ENCODE measurements around the gene PARP2. TPM values are rescaled to one million over a fixed set of nuclear protein-coding genes. Genes with fewer than 3 reads are reported as not detected.

Gene PARP2
- total and polyA plus RNA-seq, 11 donors: 6.8 to 21.1 (median 16.2) TPM

DNA sequence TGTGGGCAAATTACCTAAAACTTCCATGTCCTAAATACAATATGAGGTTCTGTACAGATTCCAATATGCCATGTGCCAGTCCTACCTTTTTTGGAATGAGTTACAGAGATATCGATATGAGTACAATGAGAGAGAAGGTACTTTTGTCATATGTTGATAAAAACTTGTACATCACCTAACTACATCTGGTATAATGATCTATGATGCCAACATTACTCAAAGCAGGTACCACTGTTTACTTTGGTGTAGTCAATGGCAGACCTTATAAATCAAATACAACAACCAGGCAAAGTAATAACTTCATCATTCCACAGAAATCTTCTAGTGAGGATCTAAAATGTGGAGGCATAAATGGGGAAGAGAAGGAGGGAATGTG lies 57.1 kb downstream of the PARP2 start:
- no peak overlapping the region for H3K4me3 ChIP-seq
- no peak overlapping the region for H3K27ac ChIP-seq
- TF ChIP-seq, protein P1, sequence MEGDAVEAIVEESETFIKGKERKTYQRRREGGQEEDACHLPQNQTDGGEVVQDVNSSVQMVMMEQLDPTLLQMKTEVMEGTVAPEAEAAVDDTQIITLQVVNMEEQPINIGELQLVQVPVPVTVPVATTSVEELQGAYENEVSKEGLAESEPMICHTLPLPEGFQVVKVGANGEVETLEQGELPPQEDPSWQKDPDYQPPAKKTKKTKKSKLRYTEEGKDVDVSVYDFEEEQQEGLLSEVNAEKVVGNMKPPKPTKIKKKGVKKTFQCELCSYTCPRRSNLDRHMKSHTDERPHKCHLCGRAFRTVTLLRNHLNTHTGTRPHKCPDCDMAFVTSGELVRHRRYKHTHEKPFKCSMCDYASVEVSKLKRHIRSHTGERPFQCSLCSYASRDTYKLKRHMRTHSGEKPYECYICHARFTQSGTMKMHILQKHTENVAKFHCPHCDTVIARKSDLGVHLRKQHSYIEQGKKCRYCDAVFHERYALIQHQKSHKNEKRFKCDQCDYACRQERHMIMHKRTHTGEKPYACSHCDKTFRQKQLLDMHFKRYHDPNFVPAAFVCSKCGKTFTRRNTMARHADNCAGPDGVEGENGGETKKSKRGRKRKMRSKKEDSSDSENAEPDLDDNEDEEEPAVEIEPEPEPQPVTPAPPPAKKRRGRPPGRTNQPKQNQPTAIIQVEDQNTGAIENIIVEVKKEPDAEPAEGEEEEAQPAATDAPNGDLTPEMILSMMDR (IDR thresholded peaks at IDR 0.05): no peak
- TF ChIP-seq POLR2A (IDR thresholded peaks at IDR 0.05): no peak
- no peaks in the 10 kb centered on the region for H3K27me3 ChIP-seq
- no peak for ATAC-seq
- DNase-seq: no peak
- intact Hi-C loops (cut with DNase I): no loop called here
- 92 to 100% (median 97%) methylated on average over 1 of the region's 1 CpG for WGBS, 4 donors
- H3K36me3 ChIP-seq: peaks cover 0 to 100% (median 97%) of the 10 kb centered on the region in 9 donors
- H3K4me1 ChIP-seq: no peaks in the 10 kb centered on the region
- no peaks in the 10 kb centered on the region for H3K9me3 ChIP-seq

DNA sequence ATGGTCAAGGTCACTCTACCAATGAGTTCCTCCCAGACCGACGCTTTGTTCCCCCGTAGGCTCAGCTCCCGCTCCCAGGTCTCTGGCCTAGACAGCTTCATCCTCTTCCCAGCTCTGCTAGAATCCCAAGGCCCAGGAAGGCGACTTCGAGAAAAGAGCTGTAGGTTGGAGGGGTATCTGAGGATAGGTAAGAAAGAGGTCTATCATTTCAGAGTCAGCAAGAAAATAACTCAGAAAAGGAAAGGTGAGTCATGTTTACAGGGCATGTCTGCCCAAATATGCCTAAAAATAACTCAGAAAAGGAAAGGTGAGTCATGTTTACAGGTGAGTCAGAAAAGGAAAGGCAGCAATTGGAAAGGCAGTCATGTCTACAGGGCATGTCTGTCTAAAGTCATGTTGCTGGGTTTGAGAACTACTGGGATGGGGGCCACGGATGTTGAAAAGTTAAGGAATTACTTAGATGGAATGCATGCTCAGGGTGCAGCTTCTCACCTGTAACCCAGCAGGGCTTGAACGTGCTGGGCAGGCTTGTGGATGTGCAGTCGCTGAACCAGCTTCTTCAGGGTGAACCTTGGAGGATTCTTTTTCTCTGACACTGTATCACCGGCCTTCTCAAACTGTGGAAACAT lies 57.6 kb downstream of the PARP2 start:
- H3K36me3 ChIP-seq: peaks cover 0 to 100% (median 97%) of the 10 kb centered on the region in 9 donors
- no peaks in the 10 kb centered on the region for H3K4me1 ChIP-seq
- TF ChIP-seq POLR2A (IDR thresholded peaks at IDR 0.05): no peak
- TF ChIP-seq, protein P1 (IDR thresholded peaks at IDR 0.05): no peak
- WGBS, 4 donors: 92 to 96% (median 94%) methylated on average over 10 of the region's 10 CpGs
- no peak overlapping the region for H3K4me3 ChIP-seq
- DNase-seq: no peak
- no peaks in the 10 kb centered on the region for H3K27me3 ChIP-seq
- no peak for ATAC-seq
- no peaks in the 10 kb centered on the region for H3K9me3 ChIP-seq
- intact Hi-C loops (cut with DNase I): no loop called here
- no peak overlapping the region for H3K27ac ChIP-seq

DNA sequence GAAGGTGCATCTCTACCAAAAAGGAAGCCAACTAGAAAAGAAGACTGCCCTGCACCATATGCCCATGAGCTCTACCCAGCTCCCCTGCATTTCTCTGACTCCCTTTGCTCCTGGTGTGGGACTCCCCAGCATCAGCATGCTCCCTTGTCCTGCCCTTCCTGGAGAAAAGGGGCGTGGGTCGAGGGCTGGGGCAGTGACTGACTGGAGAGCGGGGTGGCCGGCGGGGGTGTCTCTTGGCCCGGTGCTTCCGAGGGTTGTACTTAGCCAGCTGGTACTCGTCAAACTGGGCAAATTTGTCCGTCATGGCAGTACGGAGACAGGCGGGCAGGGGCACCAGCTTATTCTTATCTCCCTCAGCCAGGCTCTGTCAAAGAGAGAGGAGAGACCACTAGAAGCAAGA lies 60.1 kb downstream of the PARP2 start:
- Histone ChIP-seq H3K4me3 (no peak overlapping the region), H3K36me3 (peaks cover 0 to 100% (median 97%) of the 10 kb centered on the region in 9 donors), H3K4me1 (no peaks in the 10 kb centered on the region), H3K27me3 (no peaks in the 10 kb centered on the region), H3K9me3 (no peaks in the 10 kb centered on the region), H3K27ac (no peak overlapping the region)
- no peak for ATAC-seq
- 84 to 90% (median 88%) methylated on average over 3 to 11 of the region's 11 CpGs for WGBS, 4 donors
- TF ChIP-seq, protein P1 (IDR thresholded peaks at IDR 0.05): no peak
- no peak for TF ChIP-seq POLR2A (IDR thresholded peaks at IDR 0.05)
- intact Hi-C loops (cut with DNase I): no loop called here
- DNase-seq: no peak

Other genes with a start within 250 kb of the PARP2 start
- gene OR4K17, start 232.9 kb upstream of the PARP2 start, total RNA-seq: not detected
- not detected for gene OR4K17, start 232.9 kb upstream of the PARP2 start, polyA plus RNA-seq
- not detected for gene OR4N5, start 204.8 kb upstream of the PARP2 start, total RNA-seq
- not detected for gene OR4N5, start 204.8 kb upstream of the PARP2 start, polyA plus RNA-seq
- not detected for gene OR11G2, start 152.7 kb upstream of the PARP2 start, total RNA-seq
- not detected for gene OR11G2, start 152.7 kb upstream of the PARP2 start, polyA plus RNA-seq
- not detected for gene OR11H6, start 119.9 kb upstream of the PARP2 start, total RNA-seq
- gene OR11H6, start 119.9 kb upstream of the PARP2 start, polyA plus RNA-seq: not detected
- gene OR11H7, start 114.7 kb upstream of the PARP2 start, total RNA-seq: not detected
- gene OR11H7, start 114.7 kb upstream of the PARP2 start, polyA plus RNA-seq: not detected
- not detected for gene OR11H4, start 104.3 kb upstream of the PARP2 start, total RNA-seq
- gene OR11H4, start 104.3 kb upstream of the PARP2 start, polyA plus RNA-seq: not detected
- 10 to 100 TPM in 4 of 9 donors, 1 to 10 TPM in 5; 6.1 to 17.0 (median 9.3) TPM for gene TTC5, start 37.7 kb upstream of the PARP2 start, total RNA-seq
- gene TTC5, start 37.7 kb upstream of the PARP2 start, polyA plus RNA-seq: 1 to 10 TPM; 3.2 to 7.4 TPM
- 10 to 100 TPM; 24.5 to 85.6 (median 53.0) TPM for gene CCNB1IP1, start 10.4 kb upstream of the PARP2 start, total RNA-seq
- 10 to 100 TPM; 84.9 to 99.1 TPM for gene CCNB1IP1, start 10.4 kb upstream of the PARP2 start, polyA plus RNA-seq
- gene TEP1, start 69.9 kb downstream of the PARP2 start, total RNA-seq: 10 to 100 TPM in 4 of 9 donors, 1 to 10 TPM in 5; 4.1 to 31.3 (median 9.8) TPM
- 1 to 10 TPM; 7.4 to 9.0 TPM for gene TEP1, start 69.9 kb downstream of the PARP2 start, polyA plus RNA-seq
- under 1 TPM; 0.07 to 1.00 (median 0.58) TPM for gene KLHL33, start 92.5 kb downstream of the PARP2 start, total RNA-seq
- gene KLHL33, start 92.5 kb downstream of the PARP2 start, polyA plus RNA-seq: under 1 TPM; 0.25 to 0.61 TPM
- gene OSGEP, start 111.2 kb downstream of the PARP2 start, total RNA-seq: 10 to 100 TPM; 16.1 to 40.9 (median 18.5) TPM
- gene OSGEP, start 111.2 kb downstream of the PARP2 start, polyA plus RNA-seq: 10 to 100 TPM; 21.6 to 30.0 TPM
- 10 to 100 TPM; 60.4 to 92.6 (median 76.4) TPM for gene APEX1, start 111.6 kb downstream of the PARP2 start, total RNA-seq
- 100 to 1,000 TPM in 1 of 2 donors, 10 to 100 TPM in 1; 47.9 to 109 TPM for gene APEX1, start 111.6 kb downstream of the PARP2 start, polyA plus RNA-seq
- 10 to 100 TPM; 12.3 to 25.3 (median 18.0) TPM for gene PIP4P1, start 117.8 kb downstream of the PARP2 start, total RNA-seq
- 10 to 100 TPM; 13.9 to 39.8 TPM for gene PIP4P1, start 117.8 kb downstream of the PARP2 start, polyA plus RNA-seq
- 10 to 100 TPM in 6 of 9 donors, 1 to 10 TPM in 3; 4.2 to 38.5 (median 10.5) TPM for gene PNP, start 125.8 kb downstream of the PARP2 start, total RNA-seq
- gene PNP, start 125.8 kb downstream of the PARP2 start, polyA plus RNA-seq: 10 to 100 TPM in 1 of 2 donors, 1 to 10 TPM in 1; 5.9 to 29.8 TPM
- gene RNASE10, start 161.9 kb downstream of the PARP2 start, total RNA-seq: under 1 TPM in 5 of 9 donors, not detected in 4; 0.21 to 0.34 (median 0.27) TPM
- not detected for gene RNASE10, start 161.9 kb downstream of the PARP2 start, polyA plus RNA-seq
- not detected for gene RNASE9, start 217.4 kb downstream of the PARP2 start, total RNA-seq
- gene RNASE9, start 217.4 kb downstream of the PARP2 start, polyA plus RNA-seq: not detected
- gene RNASE11, start 244.4 kb downstream of the PARP2 start, total RNA-seq: not detected
- not detected for gene RNASE11, start 244.4 kb downstream of the PARP2 start, polyA plus RNA-seq
- gene RNASE12, start 247.7 kb downstream of the PARP2 start, total RNA-seq: not detected
- not detected for gene RNASE12, start 247.7 kb downstream of the PARP2 start, polyA plus RNA-seq